Choroid plexus epithelial cell (primary cell): ENCODE measurements around the gene ZNF319.
"Not testable (repeated sequence)": the region's sequence is repeated elsewhere in the genome, so short reads cannot be mapped to it uniquely, and the experiment has no call there.

Experiments used
- DNase-seq: peaks from one replicate; pipeline ENCODE4 v3.0.0-alpha.2; 2010; ENCODE audit warnings: low read depth
- H3K4me3 ChIP-seq: 2 replicates; pipeline ENCODE4 v1.5.1; 2011; ENCODE audit warnings: low read depth, mild to moderate bottlenecking, control low read depth, low read length, moderate library complexity
- CTCF ChIP-seq: conservative IDR thresholded peaks from 2 replicates; pipeline ENCODE4 v1.5.1; 2011; ENCODE audit warnings: low read depth, mild to moderate bottlenecking, control low read depth, inconsistent platforms, low read length, moderate library complexity

Gene ZNF319

GRCh38 chr16:57979006-57979585 is 21.4 kb downstream of the ZNF319 start:
- no peak for DNase-seq
- H3K4me3 ChIP-seq: no peak overlapping the region
- no peak for TF ChIP-seq CTCF

GRCh38 chr16:57978070-57978465 is 22.4 kb downstream of the ZNF319 start:
- not testable (repeated sequence) for H3K4me3 ChIP-seq, DNase-seq

GRCh38 chr16:57977418-57978069 is 22.9 kb downstream of the ZNF319 start:
- H3K4me3 ChIP-seq: no peak overlapping the region
- TF ChIP-seq CTCF: no peak
- no peak for DNase-seq

GRCh38 chr16:57976331-57976796 is 24.1 kb downstream of the ZNF319 start:
- H3K4me3 ChIP-seq: no peak overlapping the region
- TF ChIP-seq CTCF: no peak
- peak; percentile 5 for DNase-seq

- H3K4me3 ChIP-seq: no peak overlapping the region
- no peak for TF ChIP-seq CTCF
- no peak for DNase-seq
These were observed 28.2 kb downstream of the ZNF319 start for GRCh38 chr16:57972306-57972705.

GRCh38 chr16:57971848-57972247 is 28.6 kb downstream of the ZNF319 start:
- no peak overlapping the region for H3K4me3 ChIP-seq
- no peak for DNase-seq
- TF ChIP-seq CTCF: no peak

GRCh38 chr16:57970970-57971369 is 29.5 kb downstream of the ZNF319 start, which contains the start of gene CNGB1:
TSS of gene CNGB1 (minus strand) at chr16:57971128. CDS start at chr16:57967286, 3,842 bp downstream.
- H3K4me3 ChIP-seq: no peak within 1 kb of the TSS
- no peak for TF ChIP-seq CTCF
- no peak for DNase-seq
